Measurements from ENCODE around the gene HOXA10.

DNA sequence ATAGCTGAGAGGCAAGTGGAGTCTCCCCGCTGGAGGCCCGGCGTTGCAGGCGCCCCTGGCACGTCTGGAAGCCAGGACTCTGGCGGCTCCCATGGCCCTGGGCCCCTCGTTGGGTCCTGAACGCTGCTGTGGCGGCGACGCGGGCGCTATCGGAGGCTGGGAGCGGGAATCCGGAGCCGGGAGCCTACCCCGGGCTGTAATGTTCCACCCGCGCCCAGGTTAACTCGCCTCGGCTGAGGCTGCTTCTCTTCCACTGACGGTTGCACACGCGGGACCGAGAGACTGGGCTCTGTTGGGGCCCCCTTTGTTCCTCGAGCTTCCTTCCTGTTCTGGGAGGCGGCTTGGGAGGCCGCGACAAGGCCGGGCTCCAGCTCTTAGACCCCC, 29.3 kb downstream of the HOXA10 start:
- TF ChIP-seq, protein P1, sequence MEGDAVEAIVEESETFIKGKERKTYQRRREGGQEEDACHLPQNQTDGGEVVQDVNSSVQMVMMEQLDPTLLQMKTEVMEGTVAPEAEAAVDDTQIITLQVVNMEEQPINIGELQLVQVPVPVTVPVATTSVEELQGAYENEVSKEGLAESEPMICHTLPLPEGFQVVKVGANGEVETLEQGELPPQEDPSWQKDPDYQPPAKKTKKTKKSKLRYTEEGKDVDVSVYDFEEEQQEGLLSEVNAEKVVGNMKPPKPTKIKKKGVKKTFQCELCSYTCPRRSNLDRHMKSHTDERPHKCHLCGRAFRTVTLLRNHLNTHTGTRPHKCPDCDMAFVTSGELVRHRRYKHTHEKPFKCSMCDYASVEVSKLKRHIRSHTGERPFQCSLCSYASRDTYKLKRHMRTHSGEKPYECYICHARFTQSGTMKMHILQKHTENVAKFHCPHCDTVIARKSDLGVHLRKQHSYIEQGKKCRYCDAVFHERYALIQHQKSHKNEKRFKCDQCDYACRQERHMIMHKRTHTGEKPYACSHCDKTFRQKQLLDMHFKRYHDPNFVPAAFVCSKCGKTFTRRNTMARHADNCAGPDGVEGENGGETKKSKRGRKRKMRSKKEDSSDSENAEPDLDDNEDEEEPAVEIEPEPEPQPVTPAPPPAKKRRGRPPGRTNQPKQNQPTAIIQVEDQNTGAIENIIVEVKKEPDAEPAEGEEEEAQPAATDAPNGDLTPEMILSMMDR (IDR thresholded peaks at IDR 0.05): no peak
- TF ChIP-seq POLR2AphosphoS5 (IDR thresholded peaks at IDR 0.05) (no peak), EP300 (IDR thresholded peaks at IDR 0.05) (no peak)

Measured in stomach (tissue), 4 donors.